ENCODE data around the gene POLR2L.

The POLR2L gene

GRCh38 chr11:853682-854448 lies 11.5 kb upstream of the POLR2L start:
- DNase-seq = no peak

GRCh38 chr11:852762-853161 lies 10.4 kb upstream of the POLR2L start:
- DNase-seq = no peak

DNA sequence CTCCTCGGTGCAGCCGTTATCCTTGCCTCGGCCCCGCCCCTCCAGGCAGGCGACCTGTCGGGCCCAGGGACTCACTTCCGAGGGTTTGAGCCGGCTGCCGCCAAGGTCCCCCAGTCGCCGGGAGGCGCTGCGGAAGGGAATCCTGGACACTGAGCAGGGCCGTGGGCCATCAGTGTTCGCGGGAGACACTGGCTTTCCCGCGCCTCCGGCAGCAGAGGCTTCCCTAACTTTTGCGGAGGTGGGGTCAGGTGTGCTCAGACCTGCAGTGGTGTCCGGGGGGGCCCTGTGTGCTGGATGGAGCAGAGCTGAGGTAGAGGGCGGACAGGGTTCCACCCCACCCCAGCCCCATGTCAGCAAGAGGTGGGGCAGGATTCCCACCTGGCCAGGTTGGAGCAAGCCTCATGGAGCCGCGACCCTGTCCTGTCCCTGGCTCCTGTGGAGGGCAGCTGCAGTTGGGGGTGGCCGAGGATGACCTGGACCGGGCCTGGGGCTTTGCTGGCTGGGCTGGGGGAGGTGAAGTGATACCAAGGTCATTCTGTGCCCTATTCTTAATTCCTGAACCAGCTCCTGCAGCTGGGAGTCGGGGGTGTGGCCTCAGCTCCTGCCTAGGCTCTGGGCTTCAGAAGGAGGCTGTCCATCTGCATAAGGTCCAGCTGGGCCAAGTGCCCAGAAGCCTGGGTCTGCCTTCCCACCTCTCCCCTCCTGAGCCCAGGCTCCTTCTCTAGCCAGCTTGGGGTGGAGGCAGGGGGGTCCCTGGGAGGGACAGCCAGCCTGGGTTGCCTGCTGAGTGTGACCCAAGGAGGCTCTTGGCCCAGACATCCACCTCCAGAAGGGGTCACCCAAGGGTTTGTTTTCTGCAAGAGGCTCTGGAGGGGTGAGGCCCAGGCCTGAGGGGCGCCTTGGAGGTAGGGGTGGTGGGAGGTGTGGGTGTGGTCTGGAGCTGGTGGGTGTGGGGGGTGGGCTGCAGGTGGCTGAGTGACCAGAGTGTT lies 8.7 kb upstream of the POLR2L start:
- DNase-seq = no peak

GRCh38 chr11:849951-850774 lies 7.8 kb upstream of the POLR2L start:
- no peak for DNase-seq

DNA sequence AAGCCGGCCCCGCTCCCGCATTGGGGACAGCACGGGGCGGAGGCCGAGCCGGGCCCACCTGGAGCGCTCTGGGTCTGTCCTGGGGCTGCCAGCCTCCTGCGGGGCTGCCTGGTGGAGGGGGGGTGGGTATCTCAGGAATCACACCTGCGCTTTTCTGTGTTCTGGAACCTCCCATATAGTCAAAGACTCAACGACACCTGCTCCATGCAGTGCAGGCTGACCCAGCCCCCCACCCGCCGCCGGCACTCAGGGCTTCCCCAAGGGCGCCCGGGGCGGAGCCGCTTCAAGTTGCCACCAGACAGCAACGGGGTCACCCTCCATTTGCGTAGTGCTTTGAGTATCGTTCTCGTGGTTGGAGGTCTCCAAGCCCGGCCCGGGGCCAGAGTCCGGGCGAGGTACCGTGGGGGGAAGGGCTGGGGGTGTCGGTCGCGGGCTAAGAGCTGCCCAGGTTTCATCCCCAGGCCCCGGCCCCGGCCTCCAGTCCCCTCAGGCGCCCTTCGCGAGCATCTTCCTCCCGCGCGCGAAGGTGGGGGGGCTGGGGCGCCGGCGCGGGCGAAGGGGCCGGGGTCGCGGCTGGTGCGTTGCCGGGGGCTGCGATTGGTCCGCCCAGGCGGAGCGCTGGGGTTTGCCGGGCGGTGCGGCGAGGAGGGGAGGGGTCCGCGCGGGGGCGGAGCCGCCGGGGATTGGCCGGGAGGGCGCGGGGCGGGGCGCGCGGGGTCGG lies 6.9 kb upstream of the POLR2L start:
- no peak for DNase-seq

GRCh38 chr11:848380-848931 lies 6.1 kb upstream of the POLR2L start:
- DNase-seq = no peak

- no peak for DNase-seq
Observed at GRCh38 chr11:847876-848275, 5.5 kb upstream of the POLR2L start.

DNA sequence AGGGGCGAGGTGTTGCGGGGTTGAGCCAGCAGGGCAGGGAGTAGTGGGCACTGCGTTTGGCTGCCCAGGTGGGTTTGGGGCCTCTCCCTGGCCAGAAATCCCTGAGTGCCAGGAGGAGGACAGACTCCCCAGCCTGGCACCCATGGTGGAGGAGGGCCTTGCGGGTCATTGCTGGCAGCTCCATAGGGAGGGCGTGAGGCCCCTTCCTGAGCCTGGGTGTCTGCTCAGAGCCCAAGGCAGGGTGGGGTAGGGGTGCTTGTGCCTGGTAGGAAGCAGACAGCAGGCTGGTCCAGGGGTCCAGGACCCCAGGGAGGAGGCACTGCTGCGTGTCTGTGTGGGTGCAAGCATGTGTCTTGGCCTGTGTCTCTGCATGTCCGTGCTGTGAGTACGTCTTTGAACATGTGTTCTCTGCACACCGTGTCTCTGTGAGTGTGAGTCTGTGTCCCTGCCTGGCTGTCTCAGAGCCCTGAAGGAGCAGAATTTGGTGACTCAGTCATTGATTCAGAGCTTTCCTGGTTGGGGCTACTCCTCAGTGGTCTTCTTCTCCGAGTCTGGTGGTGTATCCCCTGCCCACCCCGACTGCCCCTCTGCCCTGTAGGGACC lies 4.3 kb upstream of the POLR2L start:
- DNase-seq = no peak

- no peak for DNase-seq
Observed at GRCh38 chr11:845872-846495, 3.7 kb upstream of the POLR2L start.

DNA sequence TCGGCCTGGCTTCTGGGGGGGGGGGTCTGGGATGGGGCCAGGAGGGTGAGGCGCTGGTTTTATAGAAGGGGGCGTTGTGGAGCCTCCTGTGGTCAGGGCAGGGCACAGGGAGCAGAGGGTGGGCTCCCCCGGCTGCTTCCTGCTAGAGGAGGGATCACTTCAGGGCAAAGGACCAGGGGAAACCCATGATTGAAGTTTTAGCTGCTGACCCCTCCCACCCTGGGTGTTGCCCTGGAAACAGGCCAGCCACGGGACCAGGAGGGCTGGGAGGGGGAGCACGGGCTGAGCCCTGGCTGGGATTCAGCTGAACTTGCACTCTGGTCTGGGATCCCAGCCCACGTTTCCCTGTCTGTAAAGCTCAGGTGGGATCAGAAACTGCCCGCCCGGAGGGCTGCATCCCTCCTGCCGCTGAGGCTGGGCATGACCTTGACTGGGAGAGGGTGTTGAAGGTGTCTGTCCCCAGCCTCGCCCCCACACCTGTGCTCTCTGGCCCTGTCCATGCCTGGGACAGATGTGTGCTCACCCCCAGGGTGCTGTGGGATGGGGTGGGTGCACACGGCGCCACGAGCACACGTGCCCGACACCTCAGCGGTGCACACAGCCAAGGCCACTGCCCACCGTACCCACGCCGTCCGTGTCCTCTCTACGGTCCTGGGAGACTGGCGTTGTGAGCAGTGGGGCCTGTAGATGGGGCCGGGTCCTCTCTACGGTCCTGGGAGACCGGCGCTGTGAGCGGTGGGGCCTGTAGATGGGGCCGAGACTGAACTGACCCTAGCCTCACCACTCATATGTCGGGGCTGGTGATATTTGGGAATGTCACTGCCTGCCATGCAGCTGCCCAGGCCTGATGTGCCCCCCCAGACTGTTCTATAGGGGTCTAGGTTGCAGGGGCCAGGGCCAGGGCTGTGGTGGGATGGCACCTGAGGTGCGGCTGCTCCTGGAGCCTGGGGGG lies 2.6 kb upstream of the POLR2L start:
- peak; percentile 41 for DNase-seq

- no peak for DNase-seq
Observed at GRCh38 chr11:843818-844692, 1.7 kb upstream of the POLR2L start.

DNA sequence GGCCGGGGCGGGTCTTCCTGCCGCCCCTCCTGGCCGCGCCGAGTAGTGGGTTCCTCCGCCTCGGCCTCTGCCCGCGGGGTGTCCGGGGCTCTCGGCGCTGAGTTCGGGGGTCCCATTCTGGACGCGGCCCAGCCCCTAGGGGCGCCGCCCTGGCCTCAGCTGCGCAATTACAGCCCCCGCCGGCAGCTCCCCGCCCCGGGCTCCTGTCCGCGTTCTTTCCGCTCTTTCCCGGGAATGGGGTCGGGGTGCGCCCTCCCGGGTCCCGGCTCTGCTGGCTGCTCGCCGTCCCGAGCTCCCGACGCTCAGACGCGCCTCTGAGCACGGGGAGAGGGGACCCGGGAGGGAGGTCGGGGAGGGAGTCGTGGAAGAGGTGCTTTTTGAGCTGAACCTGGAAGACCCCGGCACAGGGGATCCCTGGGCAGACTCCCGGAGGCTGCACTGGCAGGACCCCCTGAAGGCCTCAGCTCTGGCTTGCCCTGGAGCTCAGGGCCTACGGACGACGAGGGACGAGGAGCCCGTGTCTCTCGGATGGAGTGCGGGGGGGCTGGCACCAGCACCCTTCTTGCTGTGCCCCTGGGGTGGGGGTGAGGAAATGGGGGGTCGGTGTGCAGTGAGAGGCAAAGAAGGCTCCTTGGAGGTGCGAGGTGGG lies 881 bp upstream of the POLR2L start:
- DNase-seq = no peak

DNA sequence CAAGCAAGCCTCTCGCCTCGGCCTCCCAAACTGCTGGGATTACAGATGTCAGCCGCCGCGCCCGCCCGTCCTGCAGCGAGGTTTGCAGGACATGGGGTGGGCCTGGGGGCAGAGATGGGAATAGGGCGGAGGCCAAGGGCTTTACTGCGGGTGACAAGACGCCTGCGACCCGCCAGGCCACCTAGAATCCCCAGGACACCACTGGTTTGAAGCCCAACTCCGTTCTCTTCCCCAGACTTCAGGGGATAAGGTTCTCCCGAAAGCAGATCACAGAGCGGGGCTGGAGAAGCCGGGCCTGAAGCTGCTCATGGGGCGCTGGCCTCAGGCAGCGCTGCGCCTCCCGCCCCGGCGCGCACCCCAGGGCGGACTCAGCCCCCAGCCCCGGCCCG lies 354 bp downstream of the POLR2L start:
- DNase-seq = no peak

DNA sequence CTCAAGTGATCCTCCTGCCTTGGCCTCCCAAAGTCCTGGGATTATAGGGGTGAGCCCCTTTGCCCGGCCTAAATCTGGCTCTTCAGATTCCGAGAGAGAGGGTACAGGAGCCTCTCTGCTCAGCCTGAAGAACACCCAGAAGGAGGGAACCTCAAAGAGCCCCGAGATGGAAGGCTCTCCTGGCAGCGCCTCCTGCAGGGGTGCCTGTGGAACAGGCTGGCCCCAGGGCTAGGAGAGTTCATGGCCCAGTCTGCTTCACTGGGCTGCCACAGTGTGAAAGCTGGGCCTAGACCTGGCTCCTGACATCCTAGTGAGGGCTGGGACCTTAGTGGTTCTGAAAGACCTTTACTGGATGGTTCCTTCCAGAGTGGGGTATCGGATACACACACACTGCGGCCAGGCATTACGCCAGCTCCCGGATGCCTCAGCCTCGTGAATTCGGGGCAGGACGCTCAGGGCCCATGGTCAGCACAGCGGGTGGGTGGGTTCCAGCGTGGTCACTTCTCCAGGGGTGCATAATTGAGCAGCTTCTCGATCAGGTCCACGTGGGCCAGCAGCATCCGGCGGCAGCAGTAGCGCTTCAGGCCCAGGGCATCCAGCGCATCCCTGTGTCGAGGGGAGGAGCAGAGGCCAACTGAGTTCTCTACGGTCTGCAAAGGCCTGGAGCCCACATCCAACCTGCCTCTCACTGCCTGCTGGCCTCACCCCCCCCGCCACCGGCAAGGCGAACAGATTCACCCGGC lies 2.3 kb downstream of the POLR2L start:
- DNase-seq = no peak

DNA sequence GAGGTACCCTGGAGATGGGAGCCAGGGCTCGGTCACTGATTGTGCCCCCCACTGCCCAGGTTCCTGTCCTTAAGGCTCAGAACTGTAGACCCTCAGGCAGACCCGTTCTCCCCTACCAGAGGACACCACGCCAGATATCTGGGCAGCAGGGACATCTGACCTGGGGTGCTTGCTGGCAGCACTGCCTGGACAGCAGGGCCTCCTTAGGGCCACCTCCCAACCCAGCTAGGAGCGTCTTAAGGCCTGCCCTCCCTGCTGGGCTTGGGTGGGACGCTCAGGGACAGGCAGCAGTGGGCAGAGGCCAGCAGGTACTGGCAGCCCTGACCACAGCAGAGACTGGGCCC lies 3.1 kb downstream of the POLR2L start:
- DNase-seq = no peak

DNA sequence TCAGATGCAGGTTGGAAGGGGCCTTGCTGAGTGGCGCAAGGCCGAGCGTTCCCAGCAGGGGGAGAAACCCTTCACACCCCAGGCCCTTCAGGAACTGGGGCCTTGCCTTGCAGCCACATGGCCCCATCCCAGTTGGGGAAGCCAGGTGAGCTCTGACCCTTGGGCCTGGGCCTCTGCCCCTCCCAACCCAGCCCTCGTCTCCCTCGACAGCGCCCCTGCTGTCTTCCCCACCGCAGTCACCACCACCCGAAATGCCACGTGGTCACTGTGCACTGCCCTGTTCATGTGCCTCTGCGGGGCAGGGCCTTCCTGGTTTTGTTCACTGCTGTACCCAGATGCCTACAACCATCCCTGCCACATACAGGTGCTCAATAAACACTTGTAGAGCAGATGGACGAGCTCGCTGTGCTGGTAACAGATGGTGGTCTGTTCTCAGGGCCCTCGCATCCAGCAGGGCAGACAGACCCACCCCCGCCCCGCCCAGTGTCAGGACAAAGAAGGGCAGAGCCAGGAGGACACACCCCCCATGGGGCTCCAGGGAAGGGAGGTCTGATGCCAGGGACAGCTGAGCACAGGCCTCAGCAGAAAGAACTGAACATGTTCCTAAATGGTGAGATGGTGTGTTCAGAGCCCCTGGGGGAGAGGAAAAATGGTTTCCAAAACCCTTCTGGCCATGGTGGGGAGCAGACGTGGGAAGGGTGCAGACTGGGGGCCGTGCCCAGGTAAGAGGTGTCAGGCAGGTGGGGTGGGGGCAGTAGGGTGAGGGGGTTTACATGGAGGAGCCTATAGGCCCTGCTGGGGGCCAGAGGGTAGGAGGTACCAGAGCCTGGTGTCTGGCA lies 3.7 kb downstream of the POLR2L start:
- DNase-seq = no peak

- DNase-seq = no peak
Observed at GRCh38 chr11:837990-838307, 4.4 kb downstream of the POLR2L start.

Measured in NCI-H1694 (cell line).